OCI-LY7 (cell line): ENCODE results near the gene UBA7. TPM values are rescaled to one million over a fixed set of nuclear protein-coding genes. Genes with fewer than 3 reads are reported as not detected.

Experiments
- BruUV-seq: library from RNA; stranded (reverse); fragments of 400-500 nt; replicated peaks from 2 replicates; lab custom pipeline; 2021; lab: Mats Ljungman, UMichigan
- CTCF ChIA-PET: fragments of 300-600 bp; sonication (Branson Sonifier 250); formaldehyde crosslinking; loops from one replicate; lab custom pipeline; 2022; ENCODE audit warnings: antibody characterized with exemption; ENCODE audit not compliant: unreplicated experiment; lab: Charles Lee
- POLR2A ChIA-PET: fragments of 300-600 bp; sonication (Branson Sonifier 250); formaldehyde crosslinking; loops from one replicate; lab custom pipeline; 2022; ENCODE audit warnings: antibody characterized with exemption; lab: Charles Lee
- DNase-seq: peaks from one replicate; pipeline ENCODE4 v3.0.0-alpha.2; 2015; ENCODE audit warnings: low spot score
- H2AFZ ChIP-seq: fragments of 200-600 bp; sonication (generic), shearing (Covaris generic); 2 replicates; pipeline ENCODE4 v1.6.1; 2014; ENCODE audit warnings: mild to moderate bottlenecking, antibody characterized with exemption, low read length, moderate library complexity
- H3K27ac ChIP-seq: fragments of 200-600 bp; sonication (generic); 2 replicates; pipeline ENCODE4 v1.5.1; 2014; ENCODE audit warnings: mixed run types, low read depth, mild to moderate bottlenecking, moderate library complexity, low read length, inconsistent platforms; ENCODE audit not compliant: poor library complexity, severe bottlenecking
- H3K36me3 ChIP-seq: fragments of 200-600 bp; sonication (generic); 2 replicates; pipeline ENCODE4 v1.6.1; 2014; ENCODE audit warnings: mild to moderate bottlenecking, antibody characterized with exemption, low read length, moderate library complexity, mixed read lengths; ENCODE audit not compliant: insufficient read depth
- H3K4me1 ChIP-seq: fragments of 200-600 bp; sonication (generic); 2 replicates; pipeline ENCODE4 v1.5.1; 2014; ENCODE audit warnings: mild to moderate bottlenecking, low read length; ENCODE audit not compliant: insufficient read depth, poor library complexity, severe bottlenecking
- H3K4me2 ChIP-seq: fragments of 200-600 bp; sonication (generic); 2 replicates; pipeline ENCODE4 v1.6.1; 2014; ENCODE audit warnings: mild to moderate bottlenecking, low read length
- H3K4me3 ChIP-seq: fragments of 200-600 bp; sonication (generic); 2 replicates; pipeline ENCODE4 v1.5.1; 2014; ENCODE audit warnings: mild to moderate bottlenecking, low read depth, low read length; ENCODE audit not compliant: poor library complexity, severe bottlenecking
- H3K79me2 ChIP-seq: fragments of 200-600 bp; sonication (generic); 2 replicates; pipeline ENCODE4 v1.6.1; 2016; ENCODE audit warnings: low read depth, mild to moderate bottlenecking, low read length, moderate library complexity, mixed read lengths; ENCODE audit not compliant: insufficient read depth
- H3K9me2 ChIP-seq: fragments of 200-600 bp; sonication (generic); 2 replicates; pipeline ENCODE4 v1.6.1; 2016; ENCODE audit warnings: mild to moderate bottlenecking, low read length, mixed read lengths; ENCODE audit not compliant: insufficient read depth
- H3K9me3 ChIP-seq: fragments of 200-600 bp; sonication (generic); 2 replicates; pipeline ENCODE4 v1.6.1; 2014; ENCODE audit warnings: mild to moderate bottlenecking, mixed run types, low read length, mixed read lengths
- H4K20me1 ChIP-seq: fragments of 200-600 bp; sonication (generic); 2 replicates; pipeline ENCODE4 v1.6.1; 2014; ENCODE audit warnings: mild to moderate bottlenecking, antibody characterized with exemption, low read length, moderate library complexity, mixed read lengths; ENCODE audit not compliant: insufficient read depth
- CTCF ChIP-seq: fragments of 200-600 bp; sonication (generic); conservative IDR thresholded peaks from 2 replicates; pipeline ENCODE4 v1.5.1; 2014; ENCODE audit warnings: mild to moderate bottlenecking, antibody characterized with exemption, low read length, moderate library complexity, mixed read lengths
- EZH2phosphoT487 ChIP-seq: fragments of 200-600 bp; sonication (generic); IDR thresholded peaks from 2 replicates; pipeline ENCODE4 v1.6.1; 2018; ENCODE audit warnings: low read depth, borderline replicate concordance, mild to moderate bottlenecking, mixed run types, antibody characterized with exemption, low read length, moderate library complexity, mixed read lengths
- intact Hi-C: fragments of 100-400 bp; cut with micrococcal nuclease; formaldehyde crosslinking; loops from one replicate; pipeline ENCODE4 v1.10.0; 2022; ENCODE audit not compliant: unreplicated experiment
- total RNA-seq, 2 experiments: library from RNA; depleted of rRNA in 1 of 2; stranded (reverse); fragments of >200 nt in 1 of 2; shearing (Covaris generic) in 1 of 2; gene quantifications; 2 replicates each; pipeline ENCODE4 v1.2.3, GENCODE V29; 2014 to 2022

The UBA7 gene
- total RNA-seq, 2 experiments from 2014 or later, result 14.2 to 18.1 TPM

GRCh38 chr3:49856181-49857005, 42.6 kb upstream of the UBA7 start, which contains the start of gene TRAIP:
TSS of gene TRAIP (minus strand) at chr3:49856564. CDS start at chr3:49856453, 111 bp downstream.
- Histone ChIP-seq H3K36me3 (peaks cover 6% of the 10 kb centered on the region), H3K4me3 (peak within 1 kb of the TSS; percentile 89), H2AFZ (peak within 1 kb of the TSS; percentile 82), H4K20me1 (no peaks in the 10 kb centered on the region), H3K9me2 (no peaks in the 10 kb centered on the region), H3K79me2 (peaks cover 31% of the 10 kb centered on the region), H3K4me2 (peak within 1 kb of the TSS; percentile 98), H3K4me1 (peaks cover 25% of the 10 kb centered on the region), H3K27ac (peak within 1 kb of the TSS; percentile 38), H3K9me3 (no peaks in the 10 kb centered on the region)
- intact Hi-C loops, result loop anchor here (5.0 kb wide), 1 partner anchor 46 kb away; the partner anchor contains the start of gene MST1R
- DNase-seq, result peak; percentile 98
- ChIA-PET CTCF (interaction anchor here (1.1 to 1.5 kb wide), 2 partner anchors 10 to 53 kb away, joined by 3 read pairs; partner anchors contain the start of gene INKA1), POLR2A (interaction anchor here (0.8 to 1.3 kb wide), 4 partner anchors 12 to 75 kb away, joined by 3 to 4 read pairs (median 3); no protein-coding TSS in a partner anchor)
- peak; percentile 31; the same call in 1 of the 2 replicates for TF ChIP-seq CTCF
- TF ChIP-seq EZH2phosphoT487, result no peak
- TSS peak; percentile 70 for BruUV-seq

- BruUV-seq, result no TSS peak
- intact Hi-C loops, result loop anchor here (5.0 kb wide), 1 partner anchor 47 kb away; the partner anchor contains the start of gene MST1R
- Histone ChIP-seq H3K4me2 (peak overlapping the region; percentile 98), H3K27ac (peak overlapping the region; percentile 38), H3K9me3 (no peaks in the 10 kb centered on the region), H4K20me1 (no peaks in the 10 kb centered on the region), H3K4me1 (peaks cover 25% of the 10 kb centered on the region), H3K4me3 (peak overlapping the region; percentile 89), H3K36me3 (peaks cover 6% of the 10 kb centered on the region), H2AFZ (no peak overlapping the region), H3K79me2 (peaks cover 31% of the 10 kb centered on the region), H3K9me2 (no peaks in the 10 kb centered on the region)
- CTCF ChIA-PET, result interaction anchor here (1.1 kb wide), 1 partner anchor 52 kb away, joined by 3 read pairs; the partner anchor contains the start of gene INKA1
- TF ChIP-seq CTCF (no peak), EZH2phosphoT487 (no peak)
- POLR2A ChIA-PET, result interaction anchor here (0.8 to 1.3 kb wide), 3 partner anchors 11 to 51 kb away, joined by 3 to 4 read pairs (median 3); no protein-coding TSS in a partner anchor
- no peak for DNase-seq
Measured at GRCh38 chr3:49855662-49856061, 41.9 kb upstream of the UBA7 start.
